ENCODE measurements around the gene TFDP1. TPM values are rescaled to one million over a fixed set of nuclear protein-coding genes. Genes with fewer than 3 reads are reported as not detected.
A peak's percentile ranks its signal among the peaks of the same experiment; 100 is the strongest.

TFDP1 gene
- total RNA-seq, 6 experiments from 2014 or later: 21.7 to 26.9 (median 25.1) TPM

DNA sequence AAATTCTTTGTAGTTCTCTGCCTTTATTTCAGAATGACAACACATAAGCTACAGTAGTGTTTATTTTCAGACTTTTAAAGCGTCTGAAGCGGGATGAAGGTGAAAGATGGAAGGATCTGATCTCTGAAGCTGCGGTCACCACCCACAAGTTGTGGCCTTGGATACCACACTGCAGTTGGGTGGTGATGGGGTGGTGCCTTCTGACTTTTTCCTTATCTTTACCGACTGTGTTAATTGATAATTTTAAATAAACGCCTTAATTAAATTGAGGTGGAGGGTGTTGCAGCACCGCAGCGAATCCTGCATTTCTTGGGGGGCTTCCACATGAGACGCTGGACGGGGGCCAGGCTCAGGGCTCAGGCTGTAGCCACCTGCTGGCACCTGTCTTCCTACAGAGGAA, 1.3 kb downstream of the TFDP1 start:
- Histone ChIP-seq H3K4me1 (peaks cover 0 to 6% (median 0%) of the 10 kb centered on the region in 4 donors), H3K27me3 (no peaks in the 10 kb centered on the region), H3K9me3 (no peaks in the 10 kb centered on the region), H3K36me3 (no peaks in the 10 kb centered on the region), H3K27ac (no peak overlapping the region), H3K4me3 (peak overlapping the region in 2 of 3 donors; percentile 56 to 66)
- ATAC-seq (no peak), DNase-seq (peak in 2 of 3 donors; percentile 39 to 48)
- TF ChIP-seq, protein P1, sequence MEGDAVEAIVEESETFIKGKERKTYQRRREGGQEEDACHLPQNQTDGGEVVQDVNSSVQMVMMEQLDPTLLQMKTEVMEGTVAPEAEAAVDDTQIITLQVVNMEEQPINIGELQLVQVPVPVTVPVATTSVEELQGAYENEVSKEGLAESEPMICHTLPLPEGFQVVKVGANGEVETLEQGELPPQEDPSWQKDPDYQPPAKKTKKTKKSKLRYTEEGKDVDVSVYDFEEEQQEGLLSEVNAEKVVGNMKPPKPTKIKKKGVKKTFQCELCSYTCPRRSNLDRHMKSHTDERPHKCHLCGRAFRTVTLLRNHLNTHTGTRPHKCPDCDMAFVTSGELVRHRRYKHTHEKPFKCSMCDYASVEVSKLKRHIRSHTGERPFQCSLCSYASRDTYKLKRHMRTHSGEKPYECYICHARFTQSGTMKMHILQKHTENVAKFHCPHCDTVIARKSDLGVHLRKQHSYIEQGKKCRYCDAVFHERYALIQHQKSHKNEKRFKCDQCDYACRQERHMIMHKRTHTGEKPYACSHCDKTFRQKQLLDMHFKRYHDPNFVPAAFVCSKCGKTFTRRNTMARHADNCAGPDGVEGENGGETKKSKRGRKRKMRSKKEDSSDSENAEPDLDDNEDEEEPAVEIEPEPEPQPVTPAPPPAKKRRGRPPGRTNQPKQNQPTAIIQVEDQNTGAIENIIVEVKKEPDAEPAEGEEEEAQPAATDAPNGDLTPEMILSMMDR (IDR thresholded peaks at IDR 0.05): no peak
- no peak for TF ChIP-seq POLR2A (IDR thresholded peaks at IDR 0.05)
- 74% methylated on average over 8 of the region's 9 CpGs for WGBS (ENCODE audit: insufficient coverage, low coverage, low lambda C conversion rate, missing lambda C conversion rate)
- intact Hi-C loops (cut with DNase I): no loop called here

DNA sequence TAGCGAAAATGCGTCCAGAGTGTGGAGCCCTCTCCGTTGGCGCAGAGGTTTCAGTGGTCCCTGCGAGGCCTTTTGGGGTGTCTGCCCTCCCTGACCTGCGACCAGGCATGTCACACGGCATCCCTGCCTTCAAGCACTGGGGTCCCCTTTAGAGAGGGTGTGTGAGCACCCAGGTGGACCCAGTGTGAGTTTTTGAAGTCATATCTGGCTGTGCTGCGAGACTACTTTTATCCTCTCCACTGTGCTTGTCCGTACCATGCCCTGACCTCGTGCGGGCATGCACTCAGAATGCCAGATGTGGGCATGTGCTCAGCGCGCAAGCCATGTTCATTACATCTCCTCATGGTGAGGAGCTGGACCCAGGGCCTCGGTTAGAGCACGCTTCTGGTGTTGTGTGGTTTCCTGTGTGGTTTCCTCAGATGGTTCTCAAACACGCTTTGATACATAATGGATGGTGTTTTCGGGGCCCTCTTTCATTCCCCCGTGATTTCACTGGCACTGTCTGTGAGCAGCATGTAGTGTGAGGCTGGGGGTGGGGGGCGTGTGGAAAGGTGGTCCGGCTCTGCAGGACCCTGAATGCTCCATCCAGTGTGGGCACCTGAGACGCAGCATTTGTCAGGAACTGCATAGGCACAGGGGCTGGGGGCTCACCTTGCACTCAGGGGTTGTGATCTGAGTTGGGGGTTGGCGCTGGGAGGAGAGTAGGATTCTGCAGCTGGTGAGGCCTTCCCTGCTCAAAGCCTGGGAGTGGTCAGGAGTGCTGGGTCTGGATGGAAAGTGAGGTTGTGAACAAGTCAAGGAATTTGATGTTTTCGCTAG, 2.3 kb downstream of the TFDP1 start:
- intact Hi-C loops (cut with DNase I): no loop called here
- H3K27ac ChIP-seq: no peak overlapping the region
- 92% methylated on average over 10 of the region's 23 CpGs for WGBS (ENCODE audit: insufficient coverage, low coverage, low lambda C conversion rate, missing lambda C conversion rate)
- DNase-seq (peak in 2 of 3 donors; percentile 35 to 39), ATAC-seq (no peak)
- H3K9me3 ChIP-seq: no peaks in the 10 kb centered on the region
- H3K36me3 ChIP-seq: no peaks in the 10 kb centered on the region
- H3K4me1 ChIP-seq: peaks cover 0 to 6% (median 0%) of the 10 kb centered on the region in 4 donors
- H3K27me3 ChIP-seq: no peaks in the 10 kb centered on the region
- no peak for TF ChIP-seq POLR2A (IDR thresholded peaks at IDR 0.05)
- TF ChIP-seq, protein P1 (IDR thresholded peaks at IDR 0.05): no peak
- H3K4me3 ChIP-seq: no peak overlapping the region

- H3K36me3 ChIP-seq: no peaks in the 10 kb centered on the region
- intact Hi-C loops (cut with DNase I): no loop called here
Measured at GRCh38 chr13:113588394-113589111, 4.0 kb downstream of the TFDP1 start.

DNA sequence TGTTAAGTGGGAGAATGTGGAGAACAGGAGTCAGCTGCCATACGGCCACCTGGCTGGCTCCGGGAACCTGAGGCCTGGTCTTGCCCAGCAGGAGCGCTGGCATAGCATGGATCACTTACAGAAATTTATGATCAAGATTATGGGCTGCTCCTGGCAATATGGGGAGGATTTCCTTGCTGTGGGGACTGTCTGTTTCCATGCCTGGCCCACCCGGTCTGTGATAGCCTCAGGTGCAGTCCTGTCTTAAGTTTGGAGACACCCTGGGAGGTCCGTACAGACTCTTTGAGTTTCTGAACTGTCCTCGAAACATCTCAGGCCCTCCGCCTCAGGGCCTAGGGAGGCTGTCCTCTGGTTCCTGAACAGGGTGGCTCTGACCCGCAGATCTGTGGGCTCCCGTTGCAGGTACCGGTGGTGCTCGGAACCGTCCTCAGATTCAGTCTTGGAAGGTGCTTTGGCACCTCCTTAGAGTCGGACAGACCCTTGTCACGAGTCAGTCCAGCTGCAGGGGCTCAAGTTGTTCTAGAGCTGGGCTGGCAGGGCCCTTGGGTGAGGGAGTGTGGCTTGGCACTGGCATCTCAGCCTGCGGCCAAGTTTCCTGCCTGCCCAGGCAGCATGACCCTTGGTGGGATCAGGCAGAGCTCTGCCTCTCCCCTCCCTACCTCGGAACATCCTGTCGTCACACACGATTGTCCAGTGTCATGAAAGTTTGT, 4.9 kb downstream of the TFDP1 start:
- TF ChIP-seq, protein P1 (IDR thresholded peaks at IDR 0.05): no peak
- TF ChIP-seq POLR2A (IDR thresholded peaks at IDR 0.05): no peak
- H3K36me3 ChIP-seq: peaks cover 0 to 2% (median 0%) of the 10 kb centered on the region in 4 donors
- H3K9me3 ChIP-seq: no peaks in the 10 kb centered on the region
- no peak overlapping the region for H3K4me3 ChIP-seq
- H3K27me3 ChIP-seq: no peaks in the 10 kb centered on the region
- WGBS (ENCODE audit: insufficient coverage, low coverage, low lambda C conversion rate, missing lambda C conversion rate): 80% methylated on average over 6 of the region's 18 CpGs
- DNase-seq (peak in 1 of 3 donors; percentile 40), ATAC-seq (no peak)
- H3K27ac ChIP-seq: no peak overlapping the region
- intact Hi-C loops (cut with DNase I): no loop called here
- H3K4me1 ChIP-seq: peaks cover 0 to 6% (median 0%) of the 10 kb centered on the region in 4 donors

More at GRCh38 chr13:113588394-113589111, 4.0 kb downstream of the TFDP1 start:
- Histone ChIP-seq H3K9me3 (no peaks in the 10 kb centered on the region), H3K27ac (no peak overlapping the region), H3K4me1 (peaks cover 0 to 6% (median 0%) of the 10 kb centered on the region in 4 donors), H3K27me3 (no peaks in the 10 kb centered on the region), H3K4me3 (no peak overlapping the region)
- 84% methylated on average over 6 of the region's 6 CpGs for WGBS (ENCODE audit: insufficient coverage, low coverage, low lambda C conversion rate, missing lambda C conversion rate)
- no peak for ATAC-seq
- no peak for DNase-seq
- no peak for TF ChIP-seq POLR2A (IDR thresholded peaks at IDR 0.05)

All from right lobe of liver (tissue), 6 donors.